Stimulated activated naive CD8-positive, alpha-beta T cell treated with anti-CD3 and anti-CD28 coated beads, Interleukin-15, Interleukin-2, amounts not matched to agents 100 ng/mL and 50 ng/mL, for 24 hours (primary cell): ENCODE data around the gene TUBGCP2.

Experiments used
- H3K27ac Mint-ChIP-seq: one replicate; pipeline ENCODE4 v1.8.0; 2021; ENCODE audit warnings: mild to moderate bottlenecking, mixed read lengths
- H3K27me3 Mint-ChIP-seq: one replicate; pipeline ENCODE4 v1.8.0; 2021; ENCODE audit warnings: mixed read lengths
- H3K36me3 Mint-ChIP-seq: one replicate; pipeline ENCODE4 v1.8.0; 2021; ENCODE audit warnings: low read depth, mixed read lengths
- H3K4me1 Mint-ChIP-seq: one replicate; pipeline ENCODE4 v1.8.0; 2021; ENCODE audit warnings: low read depth, mixed read lengths
- H3K4me3 Mint-ChIP-seq: one replicate; pipeline ENCODE4 v1.8.0; 2021; ENCODE audit warnings: mild to moderate bottlenecking, mixed read lengths
- H3K9me3 Mint-ChIP-seq: one replicate; pipeline ENCODE4 v1.8.0; 2021; ENCODE audit warnings: mixed read lengths

Gene TUBGCP2

GRCh38 chr10:133276435-133277201, 32.1 kb downstream of the TUBGCP2 start, which contains the start of gene ADAM8:
ADAM8 (minus strand) TSS chr10:133276868; CDS start chr10:133276817, 51 bp downstream.
- H3K27ac Mint-ChIP-seq: peak within 1 kb of the TSS; percentile 81
- H3K36me3 Mint-ChIP-seq: no peaks in the 10 kb centered on the region
- H3K4me3 Mint-ChIP-seq: peak within 1 kb of the TSS; percentile 87
- no peaks in the 10 kb centered on the region for H3K9me3 Mint-ChIP-seq
- peaks cover 34% of the 10 kb centered on the region for H3K4me1 Mint-ChIP-seq
- H3K27me3 Mint-ChIP-seq: no peaks in the 10 kb centered on the region

DNA sequence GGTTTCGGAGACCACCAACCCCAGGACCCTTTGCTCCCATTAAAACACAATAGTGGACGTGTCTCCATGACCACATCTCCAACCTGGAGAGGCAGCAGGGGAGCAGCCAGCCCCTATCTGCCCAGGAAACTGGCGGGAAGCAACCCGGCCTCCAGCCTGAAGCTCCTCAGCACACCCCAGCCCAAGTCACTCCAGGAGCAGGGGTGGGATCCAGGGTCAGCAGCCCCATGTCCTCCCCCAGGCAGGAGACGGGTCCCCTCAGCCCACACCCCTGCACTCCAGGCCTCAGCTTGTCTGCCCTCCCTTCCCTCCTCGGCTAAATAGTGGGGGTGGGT, 32.6 kb downstream of the TUBGCP2 start:
- H3K9me3 Mint-ChIP-seq: no peaks in the 10 kb centered on the region
- H3K27me3 Mint-ChIP-seq: no peaks in the 10 kb centered on the region
- H3K27ac Mint-ChIP-seq: peak overlapping the region; percentile 81
- no peaks in the 10 kb centered on the region for H3K36me3 Mint-ChIP-seq
- peaks cover 34% of the 10 kb centered on the region for H3K4me1 Mint-ChIP-seq
- peak overlapping the region; percentile 87 for H3K4me3 Mint-ChIP-seq

DNA sequence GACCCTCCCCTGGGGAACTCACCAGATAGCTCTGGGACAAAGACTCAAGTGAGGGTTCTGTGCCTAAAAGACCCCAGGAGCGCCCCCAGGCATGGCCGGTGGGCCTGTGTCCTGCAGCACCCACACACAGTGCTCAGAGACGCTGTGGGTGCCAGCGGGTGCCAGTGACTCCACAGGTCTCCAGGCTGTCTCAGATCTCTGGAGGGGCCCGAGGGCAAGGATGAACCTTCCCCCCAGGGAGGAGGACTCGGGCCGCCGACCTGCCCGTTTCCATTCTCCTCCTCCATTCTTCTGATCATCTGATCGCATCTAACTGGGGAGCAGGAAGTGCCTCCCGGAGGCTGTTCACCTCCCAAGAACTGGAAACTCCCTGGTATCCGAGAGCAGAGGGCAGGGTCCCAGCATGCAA, 33.0 kb downstream of the TUBGCP2 start:
- H3K4me3 Mint-ChIP-seq: peak overlapping the region; percentile 87
- no peaks in the 10 kb centered on the region for H3K9me3 Mint-ChIP-seq
- no peaks in the 10 kb centered on the region for H3K36me3 Mint-ChIP-seq
- peaks cover 34% of the 10 kb centered on the region for H3K4me1 Mint-ChIP-seq
- no peaks in the 10 kb centered on the region for H3K27me3 Mint-ChIP-seq
- H3K27ac Mint-ChIP-seq: peak overlapping the region; percentile 81

DNA sequence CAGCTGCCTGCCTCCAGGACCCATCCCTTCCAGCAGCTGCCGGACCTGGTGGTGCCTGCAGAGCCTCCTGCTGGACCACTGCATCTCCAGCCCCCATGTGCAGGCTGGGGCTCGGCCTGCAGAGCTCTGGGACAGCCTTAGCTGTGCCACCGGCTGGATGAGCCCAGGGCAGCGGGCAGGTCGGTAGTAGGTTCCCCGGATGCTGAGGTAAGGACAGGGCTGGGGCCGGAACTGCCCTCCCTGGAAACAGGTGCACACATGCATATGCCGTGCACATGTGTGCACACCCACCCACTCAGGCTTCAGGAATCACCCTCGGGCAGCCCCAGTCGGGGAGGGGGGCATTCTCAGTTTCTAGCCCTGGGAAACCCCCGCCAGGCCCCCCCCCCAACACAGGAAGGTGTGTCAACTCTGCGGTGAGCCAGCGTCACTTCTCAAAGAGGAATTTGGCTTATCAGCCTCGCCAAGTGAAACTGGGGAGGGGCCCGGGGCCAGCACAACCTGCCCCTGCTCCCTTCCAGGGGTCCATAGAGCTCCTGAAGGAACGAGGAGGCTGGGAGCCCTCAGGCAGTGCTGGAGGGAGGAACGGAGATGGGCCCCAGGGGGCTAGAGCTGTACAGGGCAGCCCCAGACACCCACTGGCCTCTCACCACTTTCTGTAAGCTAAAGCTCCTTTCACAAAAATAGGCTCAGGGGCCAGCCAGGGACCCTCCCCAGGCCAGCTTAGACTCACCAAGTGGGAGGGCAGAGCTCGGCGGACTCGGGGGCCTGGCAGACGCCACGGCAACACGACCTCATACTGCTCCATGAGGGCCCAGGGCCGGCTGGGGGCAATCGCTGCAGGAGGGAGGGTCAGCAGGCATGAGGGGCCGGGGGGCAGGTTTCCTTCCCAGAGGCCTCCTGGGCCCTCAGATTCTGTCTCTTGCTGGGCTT, 33.7 kb downstream of the TUBGCP2 start:
- Mint-ChIP-seq H3K27ac (peak overlapping the region; percentile 81), H3K27me3 (no peaks in the 10 kb centered on the region), H3K4me3 (peak overlapping the region; percentile 87), H3K4me1 (peaks cover 32% of the 10 kb centered on the region), H3K9me3 (no peaks in the 10 kb centered on the region), H3K36me3 (no peaks in the 10 kb centered on the region)

GRCh38 chr10:133273534-133274143, 35.0 kb downstream of the TUBGCP2 start:
- Mint-ChIP-seq H3K9me3 (no peaks in the 10 kb centered on the region), H3K36me3 (no peaks in the 10 kb centered on the region), H3K4me3 (no peak overlapping the region), H3K27me3 (no peaks in the 10 kb centered on the region), H3K27ac (no peak overlapping the region), H3K4me1 (peaks cover 21% of the 10 kb centered on the region)

DNA sequence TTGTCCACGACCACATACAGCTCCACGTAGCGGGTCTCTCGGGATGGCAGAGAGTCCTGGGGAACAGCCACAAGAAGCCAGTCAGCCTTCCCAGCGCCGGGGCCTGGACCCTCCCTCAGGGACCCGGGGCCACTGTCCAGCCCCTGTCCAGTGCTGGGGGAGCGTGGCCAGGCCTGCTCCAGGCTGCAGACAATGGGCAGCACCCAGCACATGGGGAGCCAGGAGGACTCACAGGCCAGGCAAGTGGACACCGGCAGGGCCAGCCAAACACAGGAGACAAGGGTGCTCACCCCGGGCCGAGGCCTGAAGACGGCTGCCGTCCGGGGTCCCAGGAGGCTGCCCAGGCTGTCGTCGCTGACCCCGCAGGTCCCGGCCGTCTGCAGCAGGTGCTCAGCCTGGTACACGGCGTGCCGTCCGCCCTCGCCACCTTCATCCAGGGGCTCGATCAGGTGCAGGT, 35.7 kb downstream of the TUBGCP2 start:
- no peaks in the 10 kb centered on the region for H3K27me3 Mint-ChIP-seq
- no peak overlapping the region for H3K4me3 Mint-ChIP-seq
- no peak overlapping the region for H3K27ac Mint-ChIP-seq
- no peaks in the 10 kb centered on the region for H3K36me3 Mint-ChIP-seq
- no peaks in the 10 kb centered on the region for H3K9me3 Mint-ChIP-seq
- H3K4me1 Mint-ChIP-seq: peaks cover 14% of the 10 kb centered on the region

DNA sequence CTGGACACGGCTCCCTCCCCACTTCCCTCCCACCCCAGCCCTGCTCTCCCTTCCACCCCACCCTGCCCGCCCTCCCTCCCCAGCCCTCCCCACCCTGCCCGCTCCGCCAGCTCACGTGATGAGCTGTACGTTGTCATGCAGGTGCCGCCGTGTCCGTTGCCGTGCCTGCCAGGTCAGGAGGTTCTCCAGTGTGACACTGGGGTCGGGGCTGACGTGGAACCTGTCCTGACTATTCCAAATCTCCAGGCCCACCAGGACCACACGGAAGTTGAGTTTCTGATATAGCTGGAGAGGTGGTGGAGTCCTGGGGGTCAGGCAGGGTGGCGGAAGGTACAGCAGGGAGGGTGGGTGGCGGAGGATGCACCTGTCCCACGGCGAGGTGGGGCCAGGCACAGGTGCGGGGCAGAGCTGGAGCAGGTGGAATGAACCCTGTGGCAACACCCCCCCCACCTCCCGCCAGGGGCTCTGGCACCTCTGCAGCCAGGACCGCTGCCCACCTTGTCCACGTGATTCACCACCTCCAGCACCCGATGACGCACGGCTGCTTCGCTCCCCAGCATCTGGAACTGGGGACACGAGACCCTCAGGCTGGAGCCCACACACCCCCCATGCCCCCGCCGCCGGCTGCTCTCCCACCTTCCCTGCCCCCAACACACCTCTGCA, 36.2 kb downstream of the TUBGCP2 start:
- peaks cover 9% of the 10 kb centered on the region for H3K4me1 Mint-ChIP-seq
- H3K27ac Mint-ChIP-seq: no peak overlapping the region
- no peaks in the 10 kb centered on the region for H3K9me3 Mint-ChIP-seq
- H3K4me3 Mint-ChIP-seq: no peak overlapping the region
- H3K36me3 Mint-ChIP-seq: no peaks in the 10 kb centered on the region
- no peaks in the 10 kb centered on the region for H3K27me3 Mint-ChIP-seq

GRCh38 chr10:133271521-133272300, 37.0 kb downstream of the TUBGCP2 start:
- Mint-ChIP-seq H3K4me3 (no peak overlapping the region), H3K4me1 (peaks cover 9% of the 10 kb centered on the region), H3K9me3 (no peaks in the 10 kb centered on the region), H3K27me3 (no peaks in the 10 kb centered on the region), H3K27ac (no peak overlapping the region), H3K36me3 (no peaks in the 10 kb centered on the region)

DNA sequence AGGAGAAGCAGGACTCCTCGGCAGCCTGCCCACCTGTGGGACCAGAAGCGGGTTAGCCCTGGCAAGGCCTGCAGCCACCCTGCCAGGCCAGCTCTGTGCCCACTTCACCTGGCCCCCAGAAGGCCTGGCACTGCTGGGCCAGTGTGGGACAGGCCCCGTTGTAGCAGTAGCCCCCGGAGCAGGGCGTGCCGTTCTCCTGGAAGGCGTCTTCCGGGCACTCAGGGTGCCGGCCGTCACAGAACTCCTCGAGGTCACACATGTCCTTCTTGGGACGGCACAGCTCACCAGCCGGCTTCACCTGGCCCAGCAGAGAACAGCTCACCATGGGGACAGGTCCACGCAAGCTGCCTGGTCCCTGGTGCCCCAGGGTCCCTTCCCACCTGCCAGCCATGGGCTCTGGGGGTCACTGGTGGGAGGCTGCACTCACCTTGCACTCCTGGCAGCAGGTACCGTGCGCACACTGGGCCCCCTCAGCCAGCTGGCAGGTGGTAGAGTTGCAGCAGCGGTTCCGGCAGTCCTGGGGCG, 37.8 kb downstream of the TUBGCP2 start:
- Mint-ChIP-seq H3K36me3 (peaks cover under 1% of the 10 kb centered on the region), H3K27me3 (no peaks in the 10 kb centered on the region), H3K4me1 (peaks cover 5% of the 10 kb centered on the region), H3K27ac (no peak overlapping the region), H3K9me3 (no peaks in the 10 kb centered on the region), H3K4me3 (no peak overlapping the region)

- H3K27me3 Mint-ChIP-seq: no peaks in the 10 kb centered on the region
- no peaks in the 10 kb centered on the region for H3K9me3 Mint-ChIP-seq
- no peak overlapping the region for H3K27ac Mint-ChIP-seq
- peaks cover 7% of the 10 kb centered on the region for H3K36me3 Mint-ChIP-seq
- H3K4me3 Mint-ChIP-seq: no peak overlapping the region
- peaks cover 9% of the 10 kb centered on the region for H3K4me1 Mint-ChIP-seq
Measured at GRCh38 chr10:133270204-133270603, 38.5 kb downstream of the TUBGCP2 start.

DNA sequence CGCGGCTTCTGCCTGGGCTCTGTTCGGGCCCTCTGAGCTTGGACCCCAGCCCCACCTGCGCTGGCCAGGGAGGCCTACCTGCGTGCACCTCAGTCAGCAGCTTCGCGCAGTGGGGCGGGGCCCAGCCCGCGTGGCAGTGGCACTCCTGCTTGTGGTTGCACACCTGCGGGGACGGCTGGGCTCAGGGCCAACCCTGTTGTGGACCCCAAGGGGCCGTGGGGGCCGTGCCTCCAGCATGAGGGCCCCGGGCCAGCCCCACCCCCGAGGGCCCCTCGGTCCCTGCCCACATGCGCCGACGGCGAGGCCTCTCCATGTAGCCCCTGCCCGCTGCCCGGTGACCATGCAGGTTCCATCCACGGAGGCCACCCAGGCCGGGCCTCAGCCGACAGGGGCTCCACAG, 39.3 kb downstream of the TUBGCP2 start:
- Mint-ChIP-seq H3K4me1 (peaks cover 13% of the 10 kb centered on the region), H3K4me3 (no peak overlapping the region), H3K36me3 (peaks cover 8% of the 10 kb centered on the region), H3K27me3 (no peaks in the 10 kb centered on the region), H3K9me3 (no peaks in the 10 kb centered on the region), H3K27ac (no peak overlapping the region)

DNA sequence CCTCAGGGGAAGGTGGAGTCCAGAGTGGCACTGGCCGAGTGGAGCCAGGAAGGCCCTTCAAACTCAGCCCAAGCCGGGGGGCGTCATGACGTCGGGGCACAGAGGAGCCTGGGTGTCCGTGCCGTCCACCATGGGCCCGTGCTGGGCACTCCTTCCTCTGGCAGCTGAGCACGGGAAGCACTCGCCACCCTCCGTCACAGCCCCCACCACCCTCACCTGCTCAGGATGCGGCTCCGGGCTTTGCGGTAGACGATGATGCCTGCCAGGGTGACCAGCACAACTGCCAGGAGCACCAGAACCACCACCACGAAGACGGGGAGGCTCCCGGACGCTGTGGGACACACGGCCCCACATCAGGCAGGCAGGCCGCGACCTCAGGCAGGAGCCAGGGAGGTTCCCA, 40.1 kb downstream of the TUBGCP2 start:
- H3K9me3 Mint-ChIP-seq: no peaks in the 10 kb centered on the region
- H3K4me1 Mint-ChIP-seq: peaks cover 18% of the 10 kb centered on the region
- no peak overlapping the region for H3K27ac Mint-ChIP-seq
- no peak overlapping the region for H3K4me3 Mint-ChIP-seq
- peaks cover 8% of the 10 kb centered on the region for H3K36me3 Mint-ChIP-seq
- H3K27me3 Mint-ChIP-seq: no peaks in the 10 kb centered on the region

DNA sequence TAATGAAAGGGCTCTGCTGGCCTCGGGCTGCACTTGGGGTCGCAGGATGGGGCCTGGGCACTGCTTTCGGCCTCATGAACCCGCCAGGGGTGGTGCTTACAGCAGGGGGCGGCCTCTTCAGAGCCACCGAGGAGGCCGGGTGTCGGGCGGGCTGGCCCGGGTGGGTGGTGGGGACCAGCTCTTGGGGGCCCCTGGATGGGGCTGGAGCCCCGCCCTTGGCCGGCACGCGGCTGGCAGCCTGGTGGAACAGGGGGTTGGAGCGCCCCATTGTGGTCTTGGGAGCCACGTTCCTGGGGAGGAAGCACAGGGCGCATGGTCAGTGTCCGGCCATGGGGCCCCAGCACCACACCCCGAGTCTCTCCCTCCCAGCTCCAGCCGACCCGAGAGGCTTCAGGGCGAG, 40.8 kb downstream of the TUBGCP2 start:
- Mint-ChIP-seq H3K4me1 (peaks cover 24% of the 10 kb centered on the region), H3K27ac (no peak overlapping the region)

GRCh38 chr10:133267293-133267692, 41.4 kb downstream of the TUBGCP2 start:
- Mint-ChIP-seq H3K27me3 (no peaks in the 10 kb centered on the region), H3K27ac (no peak overlapping the region), H3K4me3 (no peak overlapping the region), H3K4me1 (peaks cover 28% of the 10 kb centered on the region), H3K36me3 (peaks cover 8% of the 10 kb centered on the region), H3K9me3 (no peaks in the 10 kb centered on the region)

More for the DNA sequence above, 40.8 kb downstream of the TUBGCP2 start:
- Mint-ChIP-seq H3K27me3 (no peaks in the 10 kb centered on the region), H3K4me3 (no peak overlapping the region), H3K9me3 (no peaks in the 10 kb centered on the region), H3K36me3 (peaks cover 8% of the 10 kb centered on the region)
